GM06990 (cell line): ENCODE results near the gene DCLK2.

Experiments
- DNase-seq: peaks from one replicate; pipeline ENCODE4 v3.0.0-alpha.2; 2011; ENCODE audit not compliant: insufficient read length; ENCODE audit errors: extremely low read depth
- H3K27me3 ChIP-seq: replicated peaks from 2 replicates; pipeline ENCODE4 v1.6.0; 2011; ENCODE audit warnings: low read length; ENCODE audit not compliant: control insufficient read depth, insufficient read depth
- H3K36me3 ChIP-seq: 2 replicates; pipeline ENCODE4 v1.5.1; 2011; ENCODE audit warnings: low read length; ENCODE audit not compliant: control insufficient read depth, insufficient read depth
- H3K4me3 ChIP-seq: replicated peaks from 2 replicates; pipeline ENCODE4 v1.5.1; 2011; ENCODE audit warnings: low read depth, mild to moderate bottlenecking, control low read depth, low read length
- CTCF ChIP-seq: IDR thresholded peaks from 2 replicates; pipeline ENCODE4 v1.5.1; 2011; ENCODE audit warnings: low read length, control low read depth, mild to moderate bottlenecking, inconsistent platforms; ENCODE audit not compliant: insufficient read depth, poor library complexity, severe bottlenecking

The DCLK2 gene

DNA sequence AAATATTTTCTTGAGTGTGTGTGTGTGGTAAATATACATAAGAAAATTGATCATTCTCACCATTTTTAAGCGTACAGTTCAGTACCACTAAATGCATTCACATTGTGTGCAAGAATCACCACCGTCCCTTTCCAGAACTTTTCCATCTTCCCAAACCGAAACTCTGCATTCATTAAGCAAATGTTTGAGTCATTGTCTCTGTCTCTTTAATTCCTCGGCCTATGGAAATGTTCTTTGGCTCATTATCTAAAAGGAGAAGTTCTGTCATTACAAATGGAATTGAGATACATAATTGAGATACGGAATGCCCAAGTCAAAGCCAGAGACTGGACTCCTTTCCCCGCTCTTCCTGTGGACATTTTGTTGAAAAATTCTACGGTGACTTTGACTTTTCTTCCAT lies 168.9 kb downstream of the DCLK2 start:
- no peak for DNase-seq
- no peaks in the 10 kb centered on the region; the same call in 1 of the 2 replicates for H3K27me3 ChIP-seq
- H3K4me3 ChIP-seq: no peak overlapping the region
- no peaks in the 10 kb centered on the region for H3K36me3 ChIP-seq
- TF ChIP-seq CTCF: no peak

DNA sequence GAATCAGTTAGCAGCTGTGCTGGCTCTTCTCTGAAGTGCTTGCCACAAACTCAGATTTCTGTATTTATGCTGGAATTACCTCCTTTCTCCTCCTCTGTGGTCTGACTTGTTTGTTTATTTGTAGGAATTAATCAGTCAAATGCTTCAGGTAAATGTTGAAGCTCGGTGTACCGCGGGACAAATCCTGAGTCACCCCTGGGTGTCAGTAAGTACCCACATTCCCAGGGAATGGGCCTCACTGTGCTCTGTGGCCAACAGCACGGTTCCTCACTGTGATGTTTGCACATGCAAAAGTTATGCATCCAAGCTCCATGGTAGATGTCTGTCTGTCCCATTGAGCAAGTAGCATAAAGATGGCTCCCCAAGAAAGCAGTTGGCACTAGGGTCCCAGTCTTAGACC lies 169.9 kb downstream of the DCLK2 start:
- Histone ChIP-seq H3K4me3 (no peak overlapping the region), H3K27me3 (no peaks in the 10 kb centered on the region; the same call in 1 of the 2 replicates), H3K36me3 (no peaks in the 10 kb centered on the region)
- TF ChIP-seq CTCF: no peak
- no peak for DNase-seq

GRCh38 chr4:150250293-150250997 lies 172.2 kb downstream of the DCLK2 start:
- Histone ChIP-seq H3K4me3 (no peak overlapping the region), H3K27me3 (no peaks in the 10 kb centered on the region; the same call in 1 of the 2 replicates), H3K36me3 (no peaks in the 10 kb centered on the region)
- no peak for DNase-seq
- no peak for TF ChIP-seq CTCF

- Histone ChIP-seq H3K27me3 (no peaks in the 10 kb centered on the region; the same call in 1 of the 2 replicates), H3K4me3 (no peak overlapping the region), H3K36me3 (no peaks in the 10 kb centered on the region)
- TF ChIP-seq CTCF: no peak
- no peak for DNase-seq
Observed at GRCh38 chr4:150250998-150251651, 172.9 kb downstream of the DCLK2 start.

- no peak overlapping the region for H3K4me3 ChIP-seq
- DNase-seq: no peak
- no peak for TF ChIP-seq CTCF
- no peaks in the 10 kb centered on the region for H3K36me3 ChIP-seq
- H3K27me3 ChIP-seq: no peaks in the 10 kb centered on the region; the same call in 1 of the 2 replicates
Observed at GRCh38 chr4:150251752-150252190, 173.5 kb downstream of the DCLK2 start.

DNA sequence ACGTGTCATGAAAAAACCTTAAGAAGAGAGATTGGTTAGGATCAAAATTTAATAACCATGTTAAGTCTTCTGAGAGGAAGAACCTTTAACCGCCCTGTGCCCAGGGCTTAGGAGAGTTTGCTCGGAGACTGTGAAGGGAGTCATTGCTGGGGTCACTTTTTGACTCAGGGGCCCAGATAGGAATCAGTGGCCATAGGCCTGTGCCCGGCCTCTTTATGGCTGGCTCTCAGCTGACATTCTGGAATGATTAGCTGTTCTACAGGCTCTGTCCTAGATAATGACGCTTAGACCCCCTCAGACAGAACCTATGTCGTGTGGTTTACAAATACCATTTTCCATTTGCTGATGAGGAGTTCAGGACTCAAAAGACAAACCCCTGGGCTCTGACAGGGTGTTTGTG lies 174.1 kb downstream of the DCLK2 start:
- TF ChIP-seq CTCF: no peak
- DNase-seq: no peak
- Histone ChIP-seq H3K27me3 (no peaks in the 10 kb centered on the region; the same call in 1 of the 2 replicates), H3K36me3 (no peaks in the 10 kb centered on the region), H3K4me3 (no peak overlapping the region)
